ENCODE measurements around the gene YWHAE.
A peak's percentile ranks its signal among the peaks of the same experiment; 100 is the strongest.
"Not testable (repeated sequence)": the region's sequence is repeated elsewhere in the genome, so short reads cannot be mapped to it uniquely, and the experiment has no call there.

Gene YWHAE

DNA sequence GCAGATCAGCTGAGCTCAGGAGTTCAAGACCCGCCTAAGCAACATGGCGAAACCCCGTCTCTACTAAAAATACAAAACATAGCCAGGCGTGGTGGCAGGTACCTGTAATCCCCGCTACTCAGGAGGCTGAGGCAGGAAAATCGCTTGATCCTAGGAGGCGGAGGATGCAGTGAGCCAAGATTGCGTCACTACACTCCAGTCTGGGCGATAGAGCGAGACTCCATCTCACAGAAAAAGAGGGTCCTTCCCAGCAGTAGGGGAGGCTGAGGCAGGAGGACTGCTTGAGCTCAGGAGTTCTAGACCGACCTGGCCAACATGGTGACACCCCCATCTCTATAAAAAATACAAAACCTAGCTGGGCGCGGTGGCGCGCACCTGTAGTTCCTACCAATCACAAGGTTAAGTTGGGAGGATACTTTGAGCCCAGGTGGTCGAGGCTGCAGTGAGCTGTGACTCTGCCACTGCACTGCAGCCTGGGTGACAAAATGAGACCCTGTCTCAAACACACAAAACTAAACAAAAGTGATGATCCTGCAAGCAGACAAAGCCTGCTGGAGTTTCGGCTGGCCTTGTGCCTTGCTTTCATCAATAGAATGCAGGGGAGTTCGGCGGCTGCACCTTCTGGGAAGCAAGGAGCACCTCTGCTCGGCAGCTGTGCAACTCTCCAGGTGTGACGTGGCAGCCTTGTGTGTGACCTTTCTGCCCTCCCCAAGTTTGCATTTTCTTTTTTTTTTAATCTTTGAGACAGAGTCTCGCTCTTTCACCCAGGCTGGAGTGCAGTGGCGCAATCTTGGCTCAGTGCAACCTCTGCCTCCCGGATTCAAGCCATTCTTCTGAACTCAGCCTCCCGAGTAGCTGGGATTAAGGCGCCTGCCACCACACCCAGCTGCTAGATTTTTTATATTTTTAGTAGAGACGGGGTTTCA, 12.4 kb upstream of the YWHAE start:
- DNase-seq (ENCODE audit: low read depth in 2 of 2): no peak

DNA sequence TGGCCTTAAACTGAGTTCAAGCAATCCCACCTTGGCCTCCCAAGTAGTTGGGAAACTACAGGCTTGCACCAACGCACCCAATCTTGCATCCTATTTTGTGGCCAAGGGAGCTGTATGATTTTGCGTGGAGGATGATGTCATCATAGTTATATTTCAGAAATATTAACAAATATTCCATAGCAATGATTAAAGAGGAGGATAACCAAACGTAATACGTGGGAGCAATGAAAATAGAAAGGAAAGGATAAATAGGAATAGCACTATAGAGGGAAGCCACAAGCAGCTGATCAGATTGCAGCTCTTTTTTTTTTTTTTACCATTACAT, 2.2 kb upstream of the YWHAE start:
- no peak for DNase-seq (ENCODE audit: low read depth in 2 of 2)

DNA sequence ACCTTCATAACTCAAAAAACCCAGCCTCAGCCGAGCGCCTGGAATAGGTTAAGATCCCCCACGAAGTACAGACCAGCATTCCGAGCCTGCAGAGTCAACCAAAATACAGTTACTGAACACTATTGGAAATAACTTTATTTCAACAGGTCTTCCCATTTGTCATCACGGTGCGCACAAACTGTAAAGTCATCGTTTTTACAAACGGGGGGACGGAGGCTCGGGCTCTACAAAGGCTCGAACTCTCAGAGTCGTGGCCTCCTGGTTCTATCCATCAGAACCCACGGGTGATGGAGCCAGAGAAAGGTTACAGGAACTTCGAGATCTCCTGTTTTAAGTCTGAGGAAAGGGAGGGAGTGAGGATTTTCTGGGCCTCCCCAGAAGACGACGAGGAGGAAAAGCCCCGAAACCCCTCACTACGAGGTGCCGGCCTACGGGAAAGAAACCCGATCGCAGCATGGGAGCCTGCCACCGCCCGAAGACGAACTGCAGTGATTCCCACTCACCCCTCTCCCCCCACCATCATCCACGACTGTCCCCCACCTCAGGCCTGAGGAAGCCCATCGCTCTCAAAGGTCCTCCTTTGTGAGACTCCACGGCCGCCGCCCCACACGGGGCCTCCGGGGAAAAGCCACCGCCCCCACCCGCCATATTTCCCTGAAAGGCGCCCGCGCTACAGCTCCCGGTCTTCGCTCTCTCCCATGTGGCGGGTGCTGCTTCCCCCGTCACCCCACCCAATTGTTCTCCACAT, 917 bp downstream of the YWHAE start:
- DNase-seq (ENCODE audit: low read depth in 2 of 2): peak in 1 of 2 donors; percentile 40

DNA sequence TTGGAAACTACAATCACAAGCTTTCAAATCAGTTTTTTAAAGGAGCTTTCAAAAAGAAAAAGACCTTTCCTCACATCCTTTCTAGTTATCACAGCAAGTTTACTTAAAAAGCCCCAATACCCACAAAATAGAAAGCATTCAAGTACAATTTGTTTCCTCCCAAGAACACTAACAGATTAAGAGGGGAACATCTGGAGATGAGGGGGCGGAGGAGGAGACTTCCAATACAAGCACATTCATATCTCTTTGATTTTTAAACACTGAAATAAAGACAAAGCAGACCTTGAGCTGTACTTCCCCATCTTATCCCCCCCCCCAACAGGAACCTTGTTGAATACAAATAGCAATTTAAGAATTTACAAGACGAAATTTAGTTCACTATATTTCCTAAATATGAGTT, 2.0 kb downstream of the YWHAE start:
- no peak for DNase-seq (ENCODE audit: low read depth in 2 of 2)

DNA sequence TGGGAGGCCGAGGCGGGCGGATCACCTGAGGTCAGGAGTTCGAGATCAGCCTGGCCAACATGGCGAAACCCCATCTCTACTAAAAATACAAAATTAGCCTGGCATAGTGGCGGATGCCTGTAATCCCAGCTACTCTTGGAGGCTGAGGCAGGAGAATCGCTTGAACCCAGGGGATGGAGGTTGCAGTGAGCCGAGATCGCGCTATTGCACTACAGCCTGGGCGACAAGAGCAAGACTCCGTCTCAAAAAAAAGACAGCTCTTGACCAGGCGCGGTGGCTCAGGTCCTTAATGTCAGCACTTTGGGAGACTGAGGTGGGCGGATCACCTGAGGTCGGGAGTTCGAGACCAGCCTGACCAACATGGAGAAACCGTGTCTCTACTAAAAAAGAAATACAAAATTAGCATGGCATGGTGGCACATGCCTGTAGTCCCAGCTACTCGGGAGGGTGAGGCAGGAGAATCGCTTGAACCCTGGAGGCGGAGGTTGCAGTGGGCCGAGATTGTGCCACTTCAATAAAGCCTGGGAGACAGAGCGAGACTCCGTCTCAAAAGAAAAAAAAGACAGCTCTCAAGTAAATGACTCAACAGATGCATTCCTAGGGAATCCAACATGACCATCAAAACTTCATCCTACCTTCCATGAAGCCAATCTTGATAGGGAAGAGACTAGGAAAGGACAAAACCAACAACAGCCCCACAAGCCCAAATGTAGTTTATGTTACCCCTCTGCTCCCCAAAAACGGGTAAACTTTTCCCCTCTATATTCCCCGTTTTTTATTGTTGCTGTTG, 4.0 kb downstream of the YWHAE start:
- DNase-seq (ENCODE audit: low read depth in 2 of 2): not testable (repeated sequence)

DNA sequence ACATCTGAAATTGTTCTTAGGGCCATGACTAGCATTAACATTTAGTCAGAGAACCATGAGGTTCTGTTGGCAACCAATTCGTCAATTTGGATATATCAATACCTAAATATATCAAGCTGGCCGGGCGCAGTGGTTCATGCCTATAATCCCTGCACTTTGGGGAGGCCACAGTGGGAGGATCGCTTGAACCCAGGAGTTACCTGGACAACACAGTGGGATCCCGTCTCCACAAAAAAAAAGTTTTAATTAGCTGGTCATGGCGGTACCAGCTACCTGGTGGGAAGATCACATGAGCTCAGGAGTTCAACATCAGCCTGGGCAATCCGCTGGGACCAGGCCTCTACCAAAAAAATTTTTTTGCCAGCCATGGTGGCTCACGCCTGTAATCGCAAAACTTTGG, 8.4 kb downstream of the YWHAE start:
- no peak for DNase-seq (ENCODE audit: low read depth in 2 of 2)

DNA sequence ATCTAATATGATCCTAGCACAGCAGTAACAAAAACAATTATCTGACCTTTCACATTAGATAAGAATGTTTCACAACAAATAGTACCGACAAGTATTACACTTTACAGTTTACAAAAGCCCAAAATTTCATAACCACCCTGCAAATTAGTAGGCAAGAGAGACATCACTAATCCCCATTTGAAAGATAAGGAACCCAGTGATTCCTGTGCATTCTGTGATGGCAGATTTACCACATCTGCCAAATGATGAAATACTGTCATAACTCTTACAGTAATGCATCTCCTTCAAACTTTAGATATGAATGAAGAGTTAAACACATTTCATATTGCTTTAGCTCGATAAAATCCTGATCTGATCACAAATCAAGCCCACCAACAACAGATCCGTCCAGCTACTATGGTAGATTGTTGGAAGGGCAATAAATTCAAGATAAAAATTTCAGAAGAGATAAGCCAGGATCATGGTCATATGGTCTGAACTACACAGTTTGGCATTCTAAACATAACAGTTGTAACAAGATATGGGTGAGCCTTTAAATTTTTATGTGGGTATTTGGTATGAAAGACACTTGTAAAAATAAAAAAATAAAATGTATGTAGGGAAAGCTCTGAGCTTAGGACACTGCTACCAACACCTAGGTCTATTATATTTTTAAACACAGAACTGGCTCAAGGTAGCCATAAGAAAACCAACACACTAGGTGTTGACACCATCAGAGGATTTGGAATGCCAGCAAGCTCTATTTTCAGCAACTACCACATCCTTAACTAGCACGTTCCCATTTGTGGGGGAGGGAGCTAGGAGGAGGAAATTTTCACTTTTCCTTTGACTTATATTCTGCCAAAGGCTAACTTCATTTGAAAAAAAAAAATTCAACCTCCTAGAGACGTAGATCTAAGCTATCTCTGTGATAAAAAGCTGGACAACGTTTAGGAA, 9.3 kb downstream of the YWHAE start:
- DNase-seq (ENCODE audit: low read depth in 2 of 2): no peak

DNA sequence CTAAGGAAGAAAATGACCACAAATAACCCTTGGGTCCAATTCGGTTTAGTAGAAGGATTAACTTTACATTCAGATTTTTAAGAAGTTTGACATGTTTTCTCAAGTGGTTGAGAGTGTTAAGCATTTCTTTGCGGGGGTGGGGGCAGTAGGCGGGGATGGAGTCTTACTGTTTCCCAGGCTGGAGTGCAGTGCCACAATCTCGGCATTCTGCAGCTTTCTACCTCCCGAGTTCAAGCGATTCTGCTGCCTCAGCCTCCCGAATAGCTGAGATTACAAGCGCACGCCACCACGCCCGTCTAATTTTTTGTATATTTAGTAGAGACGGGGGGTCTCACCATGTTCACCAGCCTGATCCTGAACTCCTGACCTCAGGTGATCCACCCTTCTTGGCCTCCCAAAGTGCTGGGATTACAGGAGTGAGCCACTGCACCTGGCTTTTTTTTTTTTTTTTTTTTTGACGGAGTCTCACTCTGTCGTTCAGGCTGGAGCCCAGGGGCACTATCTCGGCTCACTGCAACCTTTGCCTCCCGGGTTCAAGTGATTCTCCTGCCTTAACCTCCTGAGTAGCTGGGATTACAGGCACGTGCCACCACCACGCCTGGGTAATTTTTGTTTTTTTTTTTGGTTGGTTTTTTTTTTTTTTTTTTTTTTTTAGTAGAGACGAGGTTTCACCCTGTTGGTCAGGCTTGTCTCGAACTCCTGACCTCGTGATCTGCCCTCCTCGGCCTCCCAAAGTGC, 12.4 kb downstream of the YWHAE start:
- DNase-seq (ENCODE audit: low read depth in 2 of 2): not testable (repeated sequence)

DNA sequence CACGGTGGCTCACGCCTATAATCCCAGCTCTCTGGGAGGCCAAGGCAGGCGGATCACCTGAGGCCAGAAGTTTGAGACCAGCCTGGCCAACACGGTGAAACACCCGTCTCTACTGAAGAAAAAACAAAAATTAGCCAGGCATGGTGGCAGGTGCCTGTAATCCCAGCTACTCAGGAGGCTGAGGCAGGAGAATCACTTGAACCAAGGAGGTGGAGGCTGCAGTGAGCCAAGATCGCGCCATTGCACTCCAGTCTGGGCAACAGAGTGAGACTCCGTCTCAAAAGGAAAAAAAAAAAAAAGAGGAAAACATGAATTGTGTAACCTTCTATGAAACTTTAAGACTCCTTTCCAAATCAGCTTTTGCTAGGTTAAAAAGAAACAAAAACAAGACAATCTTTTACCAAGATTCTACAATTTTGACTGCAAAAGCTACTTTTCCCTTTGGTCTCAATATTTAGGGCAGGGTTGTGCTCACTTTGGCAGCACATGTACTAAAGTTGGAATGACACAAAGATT, 13.3 kb downstream of the YWHAE start:
- not testable (repeated sequence) for DNase-seq (ENCODE audit: low read depth in 2 of 2)

DNA sequence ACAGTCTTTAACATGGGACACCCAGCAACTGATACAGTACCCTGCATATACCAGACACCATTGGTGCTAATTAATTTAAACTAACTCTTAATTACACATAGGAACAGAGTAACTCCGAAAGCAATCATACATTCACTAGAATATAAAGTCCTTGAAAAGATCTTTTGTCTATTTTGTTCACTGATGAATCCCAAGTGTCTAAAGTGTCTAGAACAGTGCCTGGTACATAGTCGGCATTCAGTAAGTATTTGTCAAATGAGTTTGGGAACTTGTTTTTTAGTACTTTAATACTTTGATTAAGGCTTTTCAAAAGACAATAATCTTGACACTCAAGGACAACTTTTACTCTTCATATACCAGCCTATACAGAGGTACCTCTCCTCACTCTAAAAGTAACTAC, 13.8 kb downstream of the YWHAE start:
- DNase-seq (ENCODE audit: low read depth in 2 of 2): no peak

DNA sequence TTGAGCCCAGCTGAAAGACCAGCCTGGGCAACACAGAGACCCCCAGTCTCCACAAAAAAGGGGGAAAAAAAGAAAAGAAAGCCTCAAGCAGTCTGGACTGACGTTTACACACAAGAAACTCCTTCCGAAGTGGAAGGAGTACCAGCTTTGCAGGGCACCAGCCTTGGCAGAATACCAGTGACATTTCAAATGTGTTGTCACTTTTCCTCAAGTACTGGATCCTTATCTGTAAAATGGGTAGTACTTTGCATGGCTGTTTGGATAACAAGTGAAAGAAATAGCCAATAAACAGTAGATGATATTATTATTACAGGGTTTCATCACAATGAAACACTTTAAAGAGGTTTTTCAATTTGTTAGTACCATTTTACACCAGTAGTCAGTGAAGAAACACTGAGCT, 14.2 kb downstream of the YWHAE start:
- DNase-seq (ENCODE audit: low read depth in 2 of 2): no peak

DNA sequence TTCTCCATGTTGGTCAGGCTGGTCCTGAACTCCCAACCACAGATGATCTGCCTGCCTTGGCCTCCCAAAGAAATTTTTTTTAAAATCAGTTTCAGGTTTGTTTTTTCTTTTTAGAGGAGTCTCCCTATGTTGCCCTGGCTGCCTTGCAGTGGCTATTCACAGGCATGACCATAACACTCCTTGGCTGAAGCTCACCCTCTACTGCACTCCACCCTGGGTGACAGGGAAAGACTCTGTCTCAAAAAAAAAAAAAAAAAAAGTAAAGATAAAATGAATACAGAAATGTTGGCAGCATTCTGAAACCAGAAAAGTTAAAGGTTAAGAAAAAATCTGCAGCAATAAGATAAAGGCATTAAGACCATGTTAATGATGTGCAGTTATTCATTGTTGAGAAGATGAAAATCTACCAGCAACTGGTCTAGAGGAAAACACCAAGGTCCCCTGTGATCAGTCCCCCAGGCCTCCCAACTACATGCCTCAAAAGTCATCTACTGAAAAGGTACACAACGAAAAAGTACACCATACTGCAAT, 15.1 kb downstream of the YWHAE start:
- DNase-seq (ENCODE audit: low read depth in 2 of 2): no peak

DNA sequence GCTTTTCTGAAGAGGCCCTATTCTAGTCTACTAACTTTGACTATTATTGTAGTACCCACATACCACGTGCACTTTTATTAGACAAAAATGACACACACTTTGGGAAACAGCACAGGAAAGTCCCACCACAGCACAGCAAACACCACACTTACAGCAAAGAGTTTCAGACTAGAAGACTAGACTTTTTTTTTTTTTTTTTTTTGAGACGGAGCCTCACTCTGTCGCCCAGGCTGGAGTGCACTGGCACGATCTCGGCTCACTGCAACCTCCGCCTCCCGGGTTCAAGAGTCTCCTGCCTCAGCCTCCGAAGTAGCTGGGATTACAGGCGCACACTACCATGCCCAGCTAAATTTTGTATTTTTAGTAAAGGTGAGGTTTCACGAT, 20.1 kb downstream of the YWHAE start:
- DNase-seq (ENCODE audit: low read depth in 2 of 2): no peak

DNA sequence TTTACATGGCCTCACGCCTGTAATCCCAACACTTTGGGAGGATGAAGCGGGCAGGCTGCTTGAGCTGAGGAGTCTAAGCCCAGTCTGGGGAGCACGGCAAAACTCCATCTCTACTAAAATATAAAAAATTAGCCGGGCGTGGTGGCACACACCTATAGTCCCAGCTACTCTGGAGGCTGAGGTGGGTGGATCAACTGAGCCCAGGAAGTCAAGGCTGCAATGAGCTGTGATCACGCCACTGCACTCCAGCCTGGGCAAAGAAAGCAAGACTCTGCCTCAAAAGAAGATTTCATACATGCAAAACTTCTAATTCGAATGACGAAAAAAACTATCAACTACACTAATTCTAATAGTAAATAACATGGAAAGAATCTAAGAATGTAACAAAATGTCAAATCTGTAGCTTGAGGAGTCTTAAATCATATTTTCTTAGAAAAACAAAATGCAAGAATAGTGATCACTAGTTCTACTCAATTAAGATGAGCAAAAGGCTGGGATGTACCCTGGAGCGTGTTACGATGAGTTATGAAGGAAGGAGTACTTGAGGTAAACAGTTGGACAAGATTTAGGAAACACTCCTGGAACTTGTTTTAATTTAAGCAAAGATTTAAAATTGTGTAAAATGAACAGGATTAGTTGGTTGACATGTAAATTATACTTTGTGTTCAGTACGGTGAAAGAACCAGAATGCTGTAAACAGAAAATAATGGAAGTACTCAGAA, 20.7 kb downstream of the YWHAE start:
- no peak for DNase-seq (ENCODE audit: low read depth in 2 of 2)

DNA sequence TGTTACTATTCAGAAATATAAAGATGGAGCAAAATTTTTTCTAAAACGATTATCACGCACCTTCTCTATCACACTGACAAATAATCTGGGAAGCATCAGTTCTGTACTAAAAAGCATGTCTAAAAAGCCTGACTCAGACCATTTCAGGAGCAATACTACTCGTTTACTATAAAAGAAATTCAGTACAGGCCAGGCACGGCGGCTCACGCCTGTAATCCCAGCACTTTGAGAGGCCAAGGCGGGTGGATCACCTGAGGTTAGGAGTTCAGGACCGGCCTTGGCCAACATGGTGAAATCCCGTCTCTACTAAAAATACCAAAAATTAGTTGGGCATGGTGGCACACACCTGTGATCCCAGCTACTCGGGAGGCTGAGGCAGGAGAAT, 21.6 kb downstream of the YWHAE start:
- not testable (repeated sequence) for DNase-seq (ENCODE audit: low read depth in 2 of 2)

DNA sequence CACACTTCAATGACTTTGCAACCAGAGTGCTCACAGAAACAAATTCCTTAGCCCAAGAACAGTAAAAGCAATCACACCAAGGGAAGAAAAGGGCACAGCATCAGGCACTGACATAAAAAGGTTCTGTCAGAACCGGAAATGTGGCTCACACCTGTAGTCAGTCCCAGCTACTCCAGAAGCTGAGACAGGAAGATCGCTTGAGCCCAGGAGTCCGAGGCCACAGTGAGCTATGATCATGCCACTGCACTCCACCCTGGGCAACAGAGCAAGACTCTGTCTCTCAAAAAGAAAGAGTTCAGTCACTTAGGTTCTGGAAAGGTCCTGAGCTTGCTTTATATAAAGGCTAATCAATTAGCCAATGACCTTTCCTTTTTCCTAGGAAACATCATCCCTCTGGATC, 22.7 kb downstream of the YWHAE start:
- DNase-seq (ENCODE audit: low read depth in 2 of 2): no peak

DNA sequence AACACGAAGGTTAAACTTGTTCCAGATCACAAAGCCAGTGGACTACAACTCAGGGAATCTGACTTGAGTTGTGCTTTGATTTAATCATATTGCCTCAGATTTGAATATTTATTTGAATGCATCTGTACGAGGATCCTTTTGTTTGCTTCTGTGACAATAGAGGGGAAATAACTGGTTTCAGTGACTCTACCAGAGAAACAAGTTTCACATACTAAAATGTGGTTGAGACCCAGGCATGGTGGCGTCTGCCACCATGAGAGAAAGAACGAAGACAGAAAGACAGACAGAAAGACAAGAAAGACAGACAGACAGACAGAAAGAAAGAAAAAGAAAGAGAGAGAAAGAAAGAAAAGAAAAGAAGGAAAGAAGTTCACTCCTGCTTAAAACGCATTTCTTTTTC, 24.0 kb downstream of the YWHAE start:
- DNase-seq (ENCODE audit: low read depth in 2 of 2): no peak

DNA sequence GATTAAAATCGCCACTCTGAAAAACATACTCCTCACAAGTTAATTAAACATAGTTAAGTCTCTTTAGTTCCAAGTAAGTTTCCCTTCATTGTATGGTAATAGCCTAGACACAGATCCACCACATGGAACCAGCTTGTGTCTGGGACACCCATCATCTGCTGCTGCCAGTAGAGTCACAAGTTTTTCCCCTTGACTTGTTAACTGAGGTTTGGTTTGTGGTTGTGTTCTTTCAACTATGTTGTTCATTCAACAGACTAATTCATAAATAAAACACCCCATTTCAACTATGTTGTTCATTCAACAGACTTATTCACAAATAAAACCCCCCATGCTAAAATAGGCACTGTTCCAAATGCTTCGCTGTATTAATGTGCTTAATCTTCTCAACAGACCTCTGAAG, 24.4 kb downstream of the YWHAE start:
- DNase-seq (ENCODE audit: low read depth in 2 of 2): no peak

DNA sequence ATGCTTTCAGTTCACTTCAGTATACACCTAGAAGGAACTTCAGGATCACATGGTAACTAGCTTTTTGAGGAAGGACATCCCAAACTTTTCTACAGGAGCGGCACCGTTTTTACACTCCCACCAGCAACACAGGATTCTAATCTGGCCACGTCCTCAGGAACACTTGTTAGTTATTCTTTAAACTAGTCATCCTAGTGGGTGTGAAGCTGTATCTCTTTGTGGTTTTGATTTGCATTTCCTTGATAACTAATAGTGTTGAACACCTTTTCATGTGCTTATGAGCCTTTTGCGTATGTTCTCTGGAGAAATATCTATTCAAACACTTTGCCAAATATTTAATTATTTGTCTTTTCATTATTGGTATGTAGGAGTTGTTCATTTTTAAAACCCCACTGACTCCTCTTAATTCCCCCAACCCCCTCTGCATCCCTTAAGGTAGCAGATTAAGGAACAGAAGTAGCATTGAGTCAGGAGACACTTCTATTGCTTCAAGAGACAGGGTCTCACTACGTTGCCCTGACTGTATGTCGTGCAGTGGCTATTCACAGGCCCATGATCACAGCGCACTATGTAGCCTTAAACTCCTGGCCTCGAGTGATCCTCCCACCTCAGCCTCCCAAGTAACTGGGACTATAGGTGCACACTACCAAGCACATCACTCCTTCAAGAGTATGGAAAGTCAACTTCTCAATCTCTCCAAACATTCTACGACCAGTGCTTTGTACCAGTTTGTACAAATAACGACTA, 25.4 kb downstream of the YWHAE start:
- no peak for DNase-seq (ENCODE audit: low read depth in 2 of 2)
